ENCODE results near the gene CHID1. TPM values are rescaled to one million over a fixed set of nuclear protein-coding genes. Genes with fewer than 3 reads are reported as not detected.

CHID1 gene
- total and polyA plus RNA-seq, 2 of the 8 experiments (the other 6 are each of a cell fraction or from before 2014, with no cell fraction given): 81.2 to 88.5 TPM

- no peak overlapping the region for H3K56ac ChIP-seq (replicated peaks; ENCODE audit: insufficient read length, low read depth, low read length)
- no peaks in the 10 kb centered on the region for H3K79me2 ChIP-seq (ENCODE audit: control insufficient read depth in 1 of 2, insufficient read depth in 2 of 2, low read length in 2 of 2)
- no peaks in the 10 kb centered on the region for H3K27me3 ChIP-seq (replicated peaks in 1 of 4; ENCODE audit: control insufficient read depth in 3 of 4, extremely low read depth in 1 of 4, insufficient read depth in 3 of 4, low read length in 3 of 4)
- POLR2A ChIA-PET (ENCODE audit: partially characterized antibody): interaction anchor here (0.6 to 2.8 kb wide), 5 partner anchors 9 to 458 kb away, joined by 3 to 10 read pairs (median 5); no protein-coding TSS in a partner anchor
- DNase-seq (ENCODE audit: low read depth in 1 of 2, low spot score in 2 of 2) (peak in 1 of 2 experiments; percentile 83), FAIRE-seq (no peak)
- H3K9ac ChIP-seq (replicated peaks in 1 of 4; ENCODE audit: extremely low read depth in 1 of 4, low read depth in 3 of 4, low read length in 3 of 4): no peak overlapping the region
- no peak overlapping the region for H2BK12ac ChIP-seq (ENCODE audit: low read depth, low read length)
- H4K5ac ChIP-seq (ENCODE audit: insufficient read length, low read depth, low read length): no peak overlapping the region
- no peak overlapping the region for H2BK15ac ChIP-seq (ENCODE audit: low read length)
- peaks cover 5 to 20% of the 10 kb centered on the region in 2 experiments for H4K20me1 ChIP-seq (replicated peaks in 1 of 2; ENCODE audit: control insufficient read depth in 1 of 2, insufficient read depth in 2 of 2, low read length in 2 of 2)
- H3K18ac ChIP-seq (ENCODE audit: extremely low read depth, low read length): no peak overlapping the region
- no peaks in the 10 kb centered on the region; a peak in 2 of 7 replicates for H3K4me1 ChIP-seq (replicated peaks in 1 of 4; ENCODE audit: control insufficient read depth in 3 of 4, insufficient read depth in 4 of 4, low read length in 3 of 4)
- CTCF ChIA-PET (ENCODE audit: partially characterized antibody): interaction anchor here (1.3 to 2.8 kb wide), 4 partner anchors 10 to 56 kb away, joined by 3 to 8 read pairs (median 6); no protein-coding TSS in a partner anchor
- no peaks in the 10 kb centered on the region for H3K79me1 ChIP-seq (ENCODE audit: low read depth, low read length)
- no peak for TF ChIP-seq MAX (IDR thresholded peaks at IDR 0.05)
- no peak for TF ChIP-seq ZNF274 (IDR thresholded peaks at IDR 0.05; ENCODE audit: borderline replicate concordance, extremely low read depth, low read length)
- no peak for TF ChIP-seq RFX5 (IDR thresholded peaks at IDR 0.05; ENCODE audit: borderline replicate concordance, low read depth, low read length)
- H2AK5ac ChIP-seq (ENCODE audit: low read depth, low read length): no peak overlapping the region
- no peak overlapping the region for H3K4me3 ChIP-seq (ENCODE audit: extremely low read depth in 1 of 4, insufficient read depth in 2 of 4, low read depth in 3 of 4, low read length in 4 of 4)
- no peak overlapping the region for H2BK5ac ChIP-seq (ENCODE audit: low read depth, low read length)
- H2BK20ac ChIP-seq (ENCODE audit: low read length): no peak overlapping the region
- H3K27ac ChIP-seq (ENCODE audit: low read depth, low read length): no peak overlapping the region
- H3K4me2 ChIP-seq (ENCODE audit: insufficient read depth in 1 of 2, low read depth in 2 of 2, low read length in 2 of 2): no peak overlapping the region
- no peak overlapping the region for H3K14ac ChIP-seq (ENCODE audit: insufficient read length)
- peaks cover 0 to 12% (median 0%) of the 10 kb centered on the region in 4 experiments; a peak in 4 of 8 replicates for H3K36me3 ChIP-seq (ENCODE audit: control insufficient read depth in 2 of 4, insufficient read depth in 4 of 4, low read length in 3 of 4)
- no peak overlapping the region for H2BK120ac ChIP-seq (replicated peaks; ENCODE audit: low read depth, low read length)
- no peak overlapping the region for H3K23ac ChIP-seq (ENCODE audit: insufficient read length)
- H2AFZ ChIP-seq (ENCODE audit: low read length): no peak overlapping the region
- H3K9me3 ChIP-seq (ENCODE audit: insufficient read depth in 2 of 2, low read depth in 1 of 2, low read length in 1 of 2): no peaks in the 10 kb centered on the region
- H3K23me2 ChIP-seq (ENCODE audit: low read depth, low read length): no peaks in the 10 kb centered on the region
- WGBS, 2 experiments (ENCODE audit: extremely low coverage in 1 of 2, insufficient coverage in 1 of 2, insufficient read length in 1 of 2, insufficient replicate concordance in 2 of 2, low coverage in 1 of 2, low lambda C conversion rate in 2 of 2, missing lambda C conversion rate in 1 of 2): 63% methylated on average over 7 of the region's 11 CpGs; no CpG with 5 or more reads in 1 of the 2 experiments
- H4K8ac ChIP-seq (ENCODE audit: extremely low read depth, insufficient read depth, low read length): no peak overlapping the region
- no peak overlapping the region for H4K91ac ChIP-seq (replicated peaks; ENCODE audit: insufficient read length, low read length)
- H3K4ac ChIP-seq (replicated peaks; ENCODE audit: insufficient read length, low read depth, low read length): no peak overlapping the region
Measured at GRCh38 chr11:877565-877964, 33.0 kb downstream of the CHID1 start.
